GM04504 (cell line): ENCODE results near the gene NHEJ1.

Experiments used
- DNase-seq: peaks from one replicate; pipeline ENCODE4 v3.0.0-alpha.2; 2012; ENCODE audit warnings: low read depth

NHEJ1 gene

GRCh38 chr2:219182331-219183150 is 21.9 kb upstream of the NHEJ1 start:
- DNase-seq = no peak

- DNase-seq = no peak
Measured at GRCh38 chr2:219181531-219181930, 20.9 kb upstream of the NHEJ1 start.

- DNase-seq = no peak
Measured at GRCh38 chr2:219180961-219181360, 20.3 kb upstream of the NHEJ1 start.

- DNase-seq = no peak
Measured at GRCh38 chr2:219179601-219180465, 19.2 kb upstream of the NHEJ1 start.

- DNase-seq = no peak
Measured at GRCh38 chr2:219178377-219179175, 18.0 kb upstream of the NHEJ1 start.

- peak; percentile 77 for DNase-seq
Measured at GRCh38 chr2:219177552-219178376, 17.1 kb upstream of the NHEJ1 start, which contains the start of gene RETREG2. RETREG2 (plus strand) TSS chr2:219178275; CDS start chr2:219178353, 78 bp downstream.

- DNase-seq = peak; percentile 70
Measured at GRCh38 chr2:219176818-219177551, 16.4 kb upstream of the NHEJ1 start, which contains the start of gene CNPPD1. CNPPD1 (minus strand) TSS chr2:219176925; CDS start chr2:219176828, 97 bp downstream.

- no peak for DNase-seq
Measured at GRCh38 chr2:219175928-219176817, 15.6 kb upstream of the NHEJ1 start.

GRCh38 chr2:219175486-219175885 is 14.9 kb upstream of the NHEJ1 start:
- DNase-seq = no peak

- DNase-seq = no peak
Measured at GRCh38 chr2:219174801-219175200, 14.2 kb upstream of the NHEJ1 start.

- no peak for DNase-seq
Measured at GRCh38 chr2:219174146-219174545, 13.5 kb upstream of the NHEJ1 start.

- no peak for DNase-seq
Measured at GRCh38 chr2:219173176-219173575, 12.6 kb upstream of the NHEJ1 start.

GRCh38 chr2:219172231-219173154 is 11.9 kb upstream of the NHEJ1 start:
- DNase-seq = no peak

GRCh38 chr2:219171231-219171651 is 10.6 kb upstream of the NHEJ1 start:
- DNase-seq = peak; percentile 87

GRCh38 chr2:219169930-219170654 is 9.5 kb upstream of the NHEJ1 start, which contains the start of gene SLC23A3:
SLC23A3 (minus strand) TSS chr2:219170029; CDS start chr2:219169984, 45 bp downstream.
- DNase-seq = no peak

GRCh38 chr2:219168932-219169331 is 8.3 kb upstream of the NHEJ1 start:
- DNase-seq = no peak

GRCh38 chr2:219168526-219168925 is 7.9 kb upstream of the NHEJ1 start:
- DNase-seq = no peak
